OCI-LY7 (cell line): ENCODE data around the gene CMAS. TPM values are rescaled to one million over a fixed set of nuclear protein-coding genes. Genes with fewer than 3 reads are reported as not detected.

Experiments used
- BruUV-seq: library from RNA; stranded (reverse); fragments of 400-500 nt; replicated peaks from 2 replicates; lab custom pipeline; 2021; lab: Mats Ljungman, UMichigan
- CTCF ChIA-PET: fragments of 300-600 bp; sonication (Branson Sonifier 250); formaldehyde crosslinking; loops from one replicate; lab custom pipeline; 2022; ENCODE audit warnings: antibody characterized with exemption; ENCODE audit not compliant: unreplicated experiment; lab: Charles Lee
- POLR2A ChIA-PET: fragments of 300-600 bp; sonication (Branson Sonifier 250); formaldehyde crosslinking; loops from one replicate; lab custom pipeline; 2022; ENCODE audit warnings: antibody characterized with exemption; lab: Charles Lee
- DNase-seq: peaks from one replicate; pipeline ENCODE4 v3.0.0-alpha.2; 2015; ENCODE audit warnings: low spot score
- H2AFZ ChIP-seq: fragments of 200-600 bp; sonication (generic), shearing (Covaris generic); 2 replicates; pipeline ENCODE4 v1.6.1; 2014; ENCODE audit warnings: mild to moderate bottlenecking, antibody characterized with exemption, low read length, moderate library complexity
- H3K27ac ChIP-seq: fragments of 200-600 bp; sonication (generic); 2 replicates; pipeline ENCODE4 v1.5.1; 2014; ENCODE audit warnings: mixed run types, low read depth, mild to moderate bottlenecking, moderate library complexity, low read length, inconsistent platforms; ENCODE audit not compliant: poor library complexity, severe bottlenecking
- H3K36me3 ChIP-seq: fragments of 200-600 bp; sonication (generic); 2 replicates; pipeline ENCODE4 v1.6.1; 2014; ENCODE audit warnings: mild to moderate bottlenecking, antibody characterized with exemption, low read length, moderate library complexity, mixed read lengths; ENCODE audit not compliant: insufficient read depth
- H3K4me1 ChIP-seq: fragments of 200-600 bp; sonication (generic); 2 replicates; pipeline ENCODE4 v1.5.1; 2014; ENCODE audit warnings: mild to moderate bottlenecking, low read length; ENCODE audit not compliant: insufficient read depth, poor library complexity, severe bottlenecking
- H3K4me2 ChIP-seq: fragments of 200-600 bp; sonication (generic); 2 replicates; pipeline ENCODE4 v1.6.1; 2014; ENCODE audit warnings: mild to moderate bottlenecking, low read length
- H3K4me3 ChIP-seq: fragments of 200-600 bp; sonication (generic); 2 replicates; pipeline ENCODE4 v1.5.1; 2014; ENCODE audit warnings: mild to moderate bottlenecking, low read depth, low read length; ENCODE audit not compliant: poor library complexity, severe bottlenecking
- H3K79me2 ChIP-seq: fragments of 200-600 bp; sonication (generic); 2 replicates; pipeline ENCODE4 v1.6.1; 2016; ENCODE audit warnings: low read depth, mild to moderate bottlenecking, low read length, moderate library complexity, mixed read lengths; ENCODE audit not compliant: insufficient read depth
- H3K9me2 ChIP-seq: fragments of 200-600 bp; sonication (generic); 2 replicates; pipeline ENCODE4 v1.6.1; 2016; ENCODE audit warnings: mild to moderate bottlenecking, low read length, mixed read lengths; ENCODE audit not compliant: insufficient read depth
- H3K9me3 ChIP-seq: fragments of 200-600 bp; sonication (generic); 2 replicates; pipeline ENCODE4 v1.6.1; 2014; ENCODE audit warnings: mild to moderate bottlenecking, mixed run types, low read length, mixed read lengths
- H4K20me1 ChIP-seq: fragments of 200-600 bp; sonication (generic); 2 replicates; pipeline ENCODE4 v1.6.1; 2014; ENCODE audit warnings: mild to moderate bottlenecking, antibody characterized with exemption, low read length, moderate library complexity, mixed read lengths; ENCODE audit not compliant: insufficient read depth
- CTCF ChIP-seq: fragments of 200-600 bp; sonication (generic); conservative IDR thresholded peaks from 2 replicates; pipeline ENCODE4 v1.5.1; 2014; ENCODE audit warnings: mild to moderate bottlenecking, antibody characterized with exemption, low read length, moderate library complexity, mixed read lengths
- EZH2phosphoT487 ChIP-seq: fragments of 200-600 bp; sonication (generic); IDR thresholded peaks from 2 replicates; pipeline ENCODE4 v1.6.1; 2018; ENCODE audit warnings: low read depth, borderline replicate concordance, mild to moderate bottlenecking, mixed run types, antibody characterized with exemption, low read length, moderate library complexity, mixed read lengths
- intact Hi-C: fragments of 100-400 bp; cut with micrococcal nuclease; formaldehyde crosslinking; loops from one replicate; pipeline ENCODE4 v1.10.0; 2022; ENCODE audit not compliant: unreplicated experiment
- total RNA-seq, 2 experiments: library from RNA; depleted of rRNA in 1 of 2; stranded (reverse); fragments of >200 nt in 1 of 2; shearing (Covaris generic) in 1 of 2; gene quantifications; 2 replicates each; pipeline ENCODE4 v1.2.3, GENCODE V29; 2014 to 2022

The CMAS gene
- total RNA-seq, 2 experiments from 2014 or later, result 22.2 to 41.1 TPM

GRCh38 chr12:22034709-22035506 is 11.1 kb upstream of the CMAS start:
- intact Hi-C loops, result no loop called here
- no peak overlapping the region for H3K4me3 ChIP-seq
- no peaks in the 10 kb centered on the region for H4K20me1 ChIP-seq
- TF ChIP-seq CTCF (no peak), EZH2phosphoT487 (no peak)
- H2AFZ ChIP-seq, result no peak overlapping the region
- no peaks in the 10 kb centered on the region for H3K36me3 ChIP-seq
- ChIA-PET POLR2A (interaction anchor here (0.6 to 0.8 kb wide), 2 partner anchors 27 to 34 kb away, joined by 3 to 5 read pairs; no protein-coding TSS in a partner anchor), CTCF (no interaction called here)
- no peak for DNase-seq
- no peak overlapping the region for H3K4me2 ChIP-seq
- H3K27ac ChIP-seq, result no peak overlapping the region
- no peaks in the 10 kb centered on the region for H3K79me2 ChIP-seq
- BruUV-seq, result no TSS peak
- H3K9me2 ChIP-seq, result no peaks in the 10 kb centered on the region
- H3K9me3 ChIP-seq, result no peaks in the 10 kb centered on the region
- no peaks in the 10 kb centered on the region for H3K4me1 ChIP-seq

GRCh38 chr12:22037947-22038346 is 8.1 kb upstream of the CMAS start:
- Histone ChIP-seq H2AFZ (no peak overlapping the region), H3K9me2 (no peaks in the 10 kb centered on the region), H3K4me2 (no peak overlapping the region), H3K36me3 (no peaks in the 10 kb centered on the region), H3K27ac (no peak overlapping the region), H3K4me1 (no peaks in the 10 kb centered on the region), H3K9me3 (no peaks in the 10 kb centered on the region), H4K20me1 (no peaks in the 10 kb centered on the region), H3K79me2 (no peaks in the 10 kb centered on the region), H3K4me3 (no peak overlapping the region)
- DNase-seq, result no peak
- no peak for TF ChIP-seq CTCF
- no peak for TF ChIP-seq EZH2phosphoT487
- BruUV-seq, result no TSS peak
- CTCF ChIA-PET, result no interaction called here
- intact Hi-C loops, result no loop called here
- POLR2A ChIA-PET, result no interaction called here

- no peak overlapping the region for H3K27ac ChIP-seq
- H3K4me3 ChIP-seq, result no peak overlapping the region
- H3K4me1 ChIP-seq, result no peaks in the 10 kb centered on the region
- no peak overlapping the region for H3K4me2 ChIP-seq
- no peak for DNase-seq
- no peak for TF ChIP-seq CTCF
- TF ChIP-seq EZH2phosphoT487, result no peak
- ChIA-PET POLR2A (no interaction called here), CTCF (no interaction called here)
- no peaks in the 10 kb centered on the region for H3K9me3 ChIP-seq
- no TSS peak for BruUV-seq
- no peaks in the 10 kb centered on the region for H3K79me2 ChIP-seq
- intact Hi-C loops, result no loop called here
- H4K20me1 ChIP-seq, result no peaks in the 10 kb centered on the region
- no peak overlapping the region for H2AFZ ChIP-seq
- H3K36me3 ChIP-seq, result no peaks in the 10 kb centered on the region
- H3K9me2 ChIP-seq, result no peaks in the 10 kb centered on the region
Observed at GRCh38 chr12:22038734-22039133, 7.3 kb upstream of the CMAS start.
